ENCODE results near the gene INSC. TPM values are rescaled to one million over a fixed set of nuclear protein-coding genes. Genes with fewer than 3 reads are reported as not detected.

INSC gene
- total RNA-seq, 4 donors from 2014 or later, result not detected

GRCh38 chr11:15123849-15124248 lies 9.1 kb downstream of the INSC start:
- Histone ChIP-seq H3K27me3 (no peaks in the 10 kb centered on the region), H3K9me3 (no peaks in the 10 kb centered on the region), H3K4me1 (no peaks in the 10 kb centered on the region), H3K27ac (no peak overlapping the region), H3K4me3 (no peak overlapping the region), H3K36me3 (no peaks in the 10 kb centered on the region)
- intact Hi-C loops (cut with DNase I; ENCODE audit: low total_unique reads), result no loop called here
- no peak for ATAC-seq
- in situ Hi-C loops (cut with MboI; ENCODE audit: low sequenced_read_pairs in 4 of 4), result no loop called here
- TF ChIP-seq POLR2A (IDR thresholded peaks at IDR 0.05) (no peak), CTCF (IDR thresholded peaks at IDR 0.05 in 4 of 5, conservative IDR thresholded peaks at IDR 0.05 in 1 of 5) (no peak)
- DNase-seq, result no peak

- no peak for DNase-seq
- Histone ChIP-seq H3K36me3 (no peaks in the 10 kb centered on the region), H3K27ac (no peak overlapping the region), H3K27me3 (no peaks in the 10 kb centered on the region), H3K9me3 (no peaks in the 10 kb centered on the region), H3K4me1 (no peaks in the 10 kb centered on the region), H3K4me3 (no peak overlapping the region)
- no peak for ATAC-seq
- TF ChIP-seq POLR2A (IDR thresholded peaks at IDR 0.05), result no peak
- TF ChIP-seq CTCF (IDR thresholded peaks at IDR 0.05 in 4 of 5, conservative IDR thresholded peaks at IDR 0.05 in 1 of 5), result no peak
- in situ Hi-C loops (cut with MboI; ENCODE audit: low sequenced_read_pairs in 4 of 4), result no loop called here
- intact Hi-C loops (cut with DNase I; ENCODE audit: low total_unique reads), result no loop called here
Observed at GRCh38 chr11:15124528-15124927, 9.8 kb downstream of the INSC start.

- no peak for ATAC-seq
- H3K27me3 ChIP-seq, result no peaks in the 10 kb centered on the region
- TF ChIP-seq POLR2A (IDR thresholded peaks at IDR 0.05), result no peak
- no peak for TF ChIP-seq CTCF (IDR thresholded peaks at IDR 0.05 in 4 of 5, conservative IDR thresholded peaks at IDR 0.05 in 1 of 5)
Observed at GRCh38 chr11:15127341-15127740, 12.6 kb downstream of the INSC start.

GRCh38 chr11:15128621-15129020 lies 13.9 kb downstream of the INSC start:
- Histone ChIP-seq H3K36me3 (no peaks in the 10 kb centered on the region), H3K27ac (no peak overlapping the region), H3K4me3 (no peak overlapping the region), H3K27me3 (no peaks in the 10 kb centered on the region), H3K4me1 (no peaks in the 10 kb centered on the region), H3K9me3 (no peaks in the 10 kb centered on the region)
- TF ChIP-seq POLR2A (IDR thresholded peaks at IDR 0.05) (no peak), CTCF (IDR thresholded peaks at IDR 0.05 in 4 of 5, conservative IDR thresholded peaks at IDR 0.05 in 1 of 5) (no peak)
- in situ Hi-C loops (cut with MboI; ENCODE audit: low sequenced_read_pairs in 4 of 4) (no loop called here), intact Hi-C loops (cut with DNase I; ENCODE audit: low total_unique reads) (no loop called here)
- no peak for DNase-seq
- ATAC-seq, result no peak

More at GRCh38 chr11:15127341-15127740, 12.6 kb downstream of the INSC start:
- Histone ChIP-seq H3K4me1 (no peaks in the 10 kb centered on the region), H3K36me3 (no peaks in the 10 kb centered on the region), H3K9me3 (no peaks in the 10 kb centered on the region), H3K4me3 (no peak overlapping the region), H3K27ac (no peak overlapping the region)
- intact Hi-C loops (cut with DNase I; ENCODE audit: low total_unique reads) (no loop called here), in situ Hi-C loops (cut with MboI; ENCODE audit: low sequenced_read_pairs in 4 of 4) (no loop called here)
- no peak for DNase-seq

- intact Hi-C loops (cut with DNase I; ENCODE audit: low total_unique reads), result no loop called here
- DNase-seq, result no peak
- in situ Hi-C loops (cut with MboI; ENCODE audit: low sequenced_read_pairs in 4 of 4), result no loop called here
- ATAC-seq, result no peak
- no peaks in the 10 kb centered on the region for H3K36me3 ChIP-seq
- no peaks in the 10 kb centered on the region for H3K9me3 ChIP-seq
- no peak overlapping the region for H3K27ac ChIP-seq
- no peaks in the 10 kb centered on the region for H3K4me1 ChIP-seq
- TF ChIP-seq POLR2A (IDR thresholded peaks at IDR 0.05), result no peak
- TF ChIP-seq CTCF (IDR thresholded peaks at IDR 0.05 in 4 of 5, conservative IDR thresholded peaks at IDR 0.05 in 1 of 5), result no peak
- H3K27me3 ChIP-seq, result no peaks in the 10 kb centered on the region
- H3K4me3 ChIP-seq, result no peak overlapping the region
Observed at GRCh38 chr11:15136166-15136565, 21.4 kb downstream of the INSC start.
